ENCODE data around the gene GSN. TPM values are rescaled to one million over a fixed set of nuclear protein-coding genes. Genes with fewer than 3 reads are reported as not detected.

The GSN gene
- total and polyA plus RNA-seq, 4 donors = 18.8 to 402 (median 51.6) TPM

DNA sequence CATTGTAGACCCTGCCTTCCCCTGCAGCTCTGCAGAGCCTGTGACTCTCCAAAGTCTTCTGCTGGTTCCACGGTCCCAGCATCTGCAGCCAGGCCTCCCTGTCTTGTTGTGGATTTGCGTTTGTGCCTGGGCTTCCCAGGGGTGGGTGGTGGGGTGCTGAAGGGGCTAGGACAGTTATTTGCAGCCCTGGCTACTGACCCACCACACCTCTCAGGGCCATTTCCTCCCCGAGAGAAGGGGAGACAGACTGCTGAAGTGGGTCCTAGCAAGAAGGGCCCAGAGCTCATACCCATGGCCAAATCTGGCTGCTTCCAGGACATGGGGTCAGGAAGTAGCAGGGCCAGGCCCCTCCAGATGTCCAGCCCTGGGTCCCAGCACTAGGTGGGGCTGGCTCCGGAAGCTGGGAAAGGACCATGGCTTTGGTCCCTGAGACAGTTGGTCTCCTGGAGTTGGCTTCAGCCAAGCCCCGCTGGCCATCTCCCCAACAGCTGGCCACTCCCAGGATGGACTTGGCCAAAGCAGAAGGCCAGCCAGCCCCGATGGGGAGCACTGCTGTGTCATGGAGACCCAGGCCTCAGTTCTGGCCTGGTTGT is 26.3 kb downstream of the GSN start:
- no peaks in the 10 kb centered on the region for H3K27me3 ChIP-seq (ENCODE audit: control insufficient read depth in 4 of 4, insufficient read depth in 4 of 4, low read length in 3 of 4)
- H3K9me3 ChIP-seq (ENCODE audit: control insufficient read depth in 4 of 4, low read length in 3 of 4) = no peaks in the 10 kb centered on the region
- DNase-seq (ENCODE audit: low spot score) = no peak
- no peaks in the 10 kb centered on the region for H3K36me3 ChIP-seq (ENCODE audit: control insufficient read depth in 4 of 4, insufficient read depth in 3 of 4, low read depth in 1 of 4, low read length in 3 of 4)
- WGBS = 86% methylated on average over 6 of the region's 6 CpGs
- H3K4me1 ChIP-seq (ENCODE audit: control insufficient read depth in 4 of 4, insufficient read depth in 4 of 4, low read length in 3 of 4) = peaks cover 0 to 2% (median 0%) of the 10 kb centered on the region in 4 donors
- no peak for TF ChIP-seq NR2F2 (IDR thresholded peaks at IDR 0.05)
- TF ChIP-seq GABPA (IDR thresholded peaks at IDR 0.05 in 1 of 2, conservative IDR thresholded peaks at IDR 0.05 in 1 of 2) = no peak
- TF ChIP-seq, protein P1, sequence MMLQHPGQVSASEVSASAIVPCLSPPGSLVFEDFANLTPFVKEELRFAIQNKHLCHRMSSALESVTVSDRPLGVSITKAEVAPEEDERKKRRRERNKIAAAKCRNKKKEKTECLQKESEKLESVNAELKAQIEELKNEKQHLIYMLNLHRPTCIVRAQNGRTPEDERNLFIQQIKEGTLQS (IDR thresholded peaks at IDR 0.05) = no peak
- TF ChIP-seq, protein P2, sequence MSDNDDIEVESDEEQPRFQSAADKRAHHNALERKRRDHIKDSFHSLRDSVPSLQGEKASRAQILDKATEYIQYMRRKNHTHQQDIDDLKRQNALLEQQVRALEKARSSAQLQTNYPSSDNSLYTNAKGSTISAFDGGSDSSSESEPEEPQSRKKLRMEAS (IDR thresholded peaks at IDR 0.05) = no peak
- no peak for TF ChIP-seq TAF1 (conservative IDR thresholded peaks at IDR 0.05)
- TF ChIP-seq, protein P3, sequence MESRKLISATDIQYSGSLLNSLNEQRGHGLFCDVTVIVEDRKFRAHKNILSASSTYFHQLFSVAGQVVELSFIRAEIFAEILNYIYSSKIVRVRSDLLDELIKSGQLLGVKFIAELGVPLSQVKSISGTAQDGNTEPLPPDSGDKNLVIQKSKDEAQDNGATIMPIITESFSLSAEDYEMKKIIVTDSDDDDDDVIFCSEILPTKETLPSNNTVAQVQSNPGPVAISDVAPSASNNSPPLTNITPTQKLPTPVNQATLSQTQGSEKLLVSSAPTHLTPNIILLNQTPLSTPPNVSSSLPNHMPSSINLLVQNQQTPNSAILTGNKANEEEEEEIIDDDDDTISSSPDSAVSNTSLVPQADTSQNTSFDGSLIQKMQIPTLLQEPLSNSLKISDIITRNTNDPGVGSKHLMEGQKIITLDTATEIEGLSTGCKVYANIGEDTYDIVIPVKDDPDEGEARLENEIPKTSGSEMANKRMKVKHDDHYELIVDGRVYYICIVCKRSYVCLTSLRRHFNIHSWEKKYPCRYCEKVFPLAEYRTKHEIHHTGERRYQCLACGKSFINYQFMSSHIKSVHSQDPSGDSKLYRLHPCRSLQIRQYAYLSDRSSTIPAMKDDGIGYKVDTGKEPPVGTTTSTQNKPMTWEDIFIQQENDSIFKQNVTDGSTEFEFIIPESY (IDR thresholded peaks at IDR 0.05) = no peak
- TF ChIP-seq SP1 (IDR thresholded peaks at IDR 0.05) = no peak
- TF ChIP-seq, protein P4, sequence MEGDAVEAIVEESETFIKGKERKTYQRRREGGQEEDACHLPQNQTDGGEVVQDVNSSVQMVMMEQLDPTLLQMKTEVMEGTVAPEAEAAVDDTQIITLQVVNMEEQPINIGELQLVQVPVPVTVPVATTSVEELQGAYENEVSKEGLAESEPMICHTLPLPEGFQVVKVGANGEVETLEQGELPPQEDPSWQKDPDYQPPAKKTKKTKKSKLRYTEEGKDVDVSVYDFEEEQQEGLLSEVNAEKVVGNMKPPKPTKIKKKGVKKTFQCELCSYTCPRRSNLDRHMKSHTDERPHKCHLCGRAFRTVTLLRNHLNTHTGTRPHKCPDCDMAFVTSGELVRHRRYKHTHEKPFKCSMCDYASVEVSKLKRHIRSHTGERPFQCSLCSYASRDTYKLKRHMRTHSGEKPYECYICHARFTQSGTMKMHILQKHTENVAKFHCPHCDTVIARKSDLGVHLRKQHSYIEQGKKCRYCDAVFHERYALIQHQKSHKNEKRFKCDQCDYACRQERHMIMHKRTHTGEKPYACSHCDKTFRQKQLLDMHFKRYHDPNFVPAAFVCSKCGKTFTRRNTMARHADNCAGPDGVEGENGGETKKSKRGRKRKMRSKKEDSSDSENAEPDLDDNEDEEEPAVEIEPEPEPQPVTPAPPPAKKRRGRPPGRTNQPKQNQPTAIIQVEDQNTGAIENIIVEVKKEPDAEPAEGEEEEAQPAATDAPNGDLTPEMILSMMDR (IDR thresholded peaks at IDR 0.05; ENCODE audit: low read depth, low read length, missing input control) = no peak
- no peak for TF ChIP-seq HNF4A (conservative IDR thresholded peaks at IDR 0.05)
- no peak for TF ChIP-seq HNF4G (IDR thresholded peaks at IDR 0.05)
- TF ChIP-seq RXRA (IDR thresholded peaks at IDR 0.05) = no peak
- TF ChIP-seq RAD21 (IDR thresholded peaks at IDR 0.05) = no peak
- TF ChIP-seq JUND (IDR thresholded peaks at IDR 0.05) = no peak
- no peak for TF ChIP-seq FOXA1 (IDR thresholded peaks at IDR 0.05)
- TF ChIP-seq, protein P5, sequence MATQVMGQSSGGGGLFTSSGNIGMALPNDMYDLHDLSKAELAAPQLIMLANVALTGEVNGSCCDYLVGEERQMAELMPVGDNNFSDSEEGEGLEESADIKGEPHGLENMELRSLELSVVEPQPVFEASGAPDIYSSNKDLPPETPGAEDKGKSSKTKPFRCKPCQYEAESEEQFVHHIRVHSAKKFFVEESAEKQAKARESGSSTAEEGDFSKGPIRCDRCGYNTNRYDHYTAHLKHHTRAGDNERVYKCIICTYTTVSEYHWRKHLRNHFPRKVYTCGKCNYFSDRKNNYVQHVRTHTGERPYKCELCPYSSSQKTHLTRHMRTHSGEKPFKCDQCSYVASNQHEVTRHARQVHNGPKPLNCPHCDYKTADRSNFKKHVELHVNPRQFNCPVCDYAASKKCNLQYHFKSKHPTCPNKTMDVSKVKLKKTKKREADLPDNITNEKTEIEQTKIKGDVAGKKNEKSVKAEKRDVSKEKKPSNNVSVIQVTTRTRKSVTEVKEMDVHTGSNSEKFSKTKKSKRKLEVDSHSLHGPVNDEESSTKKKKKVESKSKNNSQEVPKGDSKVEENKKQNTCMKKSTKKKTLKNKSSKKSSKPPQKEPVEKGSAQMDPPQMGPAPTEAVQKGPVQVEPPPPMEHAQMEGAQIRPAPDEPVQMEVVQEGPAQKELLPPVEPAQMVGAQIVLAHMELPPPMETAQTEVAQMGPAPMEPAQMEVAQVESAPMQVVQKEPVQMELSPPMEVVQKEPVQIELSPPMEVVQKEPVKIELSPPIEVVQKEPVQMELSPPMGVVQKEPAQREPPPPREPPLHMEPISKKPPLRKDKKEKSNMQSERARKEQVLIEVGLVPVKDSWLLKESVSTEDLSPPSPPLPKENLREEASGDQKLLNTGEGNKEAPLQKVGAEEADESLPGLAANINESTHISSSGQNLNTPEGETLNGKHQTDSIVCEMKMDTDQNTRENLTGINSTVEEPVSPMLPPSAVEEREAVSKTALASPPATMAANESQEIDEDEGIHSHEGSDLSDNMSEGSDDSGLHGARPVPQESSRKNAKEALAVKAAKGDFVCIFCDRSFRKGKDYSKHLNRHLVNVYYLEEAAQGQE (IDR thresholded peaks at IDR 0.05) = no peak
- H3K27ac ChIP-seq (ENCODE audit: low read depth in 1 of 2, low read length in 2 of 2) = no peak overlapping the region
- H3K4me3 ChIP-seq (ENCODE audit: low read depth in 1 of 3, low read length in 3 of 3) = no peak overlapping the region
- no peak overlapping the region for H3K9ac ChIP-seq (ENCODE audit: low read depth in 1 of 2, low read length in 2 of 2)
